HepG2 (cell line): ENCODE data around the gene IRF2. TPM values are rescaled to one million over a fixed set of nuclear protein-coding genes. Genes with fewer than 3 reads are reported as not detected.

Experiments
- ATAC-seq: fragments of 200-7000 bp; cut with Tn5 transposase; 3 replicates; pipeline ENCODE4 v1.9.1; 2020; ENCODE audit warnings: mild to moderate bottlenecking, moderate library complexity
- BruUV-seq: library from RNA; stranded (reverse); fragments of 400-500 nt; replicated peaks from 2 replicates; lab custom pipeline; 2021; lab: Mats Ljungman, UMichigan
- CTCF ChIA-PET: fragments of 300-600 bp; formaldehyde crosslinking; extraction: SDS; loops from one replicate; lab custom pipeline; 2021; ENCODE audit warnings: low total read pairs, inconsistent platforms, low intra/inter-chr PET ratio; lab: Yijun Ruan, JAX
- POLR2A ChIA-PET: fragments of 350-600 bp; sonication (Branson Sonifier 250); formaldehyde crosslinking; loops from one replicate; lab custom pipeline; 2020; ENCODE audit warnings: antibody characterized with exemption, inconsistent platforms; lab: Yijun Ruan, JAX
- DNase-seq: peaks from one replicate; pipeline ENCODE4 v3.0.0-alpha.2; 2015; ENCODE audit warnings: low spot score
- FAIRE-seq: peaks from 3 replicates; lab custom pipeline; 2011; peaks lifted over from hg19 to GRCh38; lab: Jason Lieb, UNC
- H2AFZ ChIP-seq: one replicate; pipeline ENCODE4 v1.6.1; 2011; ENCODE audit warnings: low read length, inconsistent platforms
- H3K27ac ChIP-seq: fragments of 300-600 bp; 3 replicates; pipeline ENCODE4 v1.8.0; 2011; ENCODE audit warnings: mixed run types, mild to moderate bottlenecking, mixed read lengths, low read length, inconsistent platforms; ENCODE audit not compliant: insufficient read depth; ENCODE audit errors: extremely low read length
- H3K27me3 ChIP-seq, 2 experiments: fragments of 200-600 bp in 1 of 2; 2 replicates in 1 of 2; 3 replicates in 1 of 2; pipeline versions ENCODE4 v1.6.0 to v1.8.0; 2011; ENCODE audit warnings: low read length in 2 of 2, mild to moderate bottlenecking in 2 of 2, moderate library complexity in 2 of 2, inconsistent platforms in 1 of 2; ENCODE audit not compliant: insufficient read depth in 2 of 2, control insufficient read depth in 1 of 2
- H3K36me3 ChIP-seq, 2 experiments: fragments of 200-600 bp in 1 of 2; replicated peaks in 1 of 2; 2 replicates in 1 of 2; 3 replicates in 1 of 2; pipeline versions ENCODE4 v1.5.1 to v1.8.0; 2011; ENCODE audit warnings: low read length in 2 of 2, inconsistent platforms in 1 of 2; ENCODE audit not compliant: insufficient read depth in 2 of 2, control insufficient read depth in 1 of 2
- H3K4me1 ChIP-seq: 2 replicates; pipeline ENCODE4 v1.5.1; 2012; ENCODE audit warnings: low read length, inconsistent platforms; ENCODE audit not compliant: insufficient read depth
- H3K4me2 ChIP-seq: 2 replicates; pipeline ENCODE4 v1.6.0; 2011; ENCODE audit warnings: low read depth, low read length, inconsistent platforms
- H3K4me3 ChIP-seq, 3 experiments: fragments of 200-600 bp in 1 of 3; sonication (generic), shearing (Covaris generic) in 1 of 3; replicated peaks in 1 of 3; 2 replicates each; pipeline ENCODE4 v1.5.1; 2011 to 2016; ENCODE audit warnings: low read length in 3 of 3, inconsistent platforms in 2 of 3, low read depth in 2 of 3, mild to moderate bottlenecking in 2 of 3, control low read depth in 1 of 3, mixed read lengths in 1 of 3; ENCODE audit not compliant: insufficient read depth in 1 of 3
- H3K79me2 ChIP-seq: one replicate; pipeline ENCODE4 v1.6.1; 2011; ENCODE audit warnings: low read length, inconsistent platforms; ENCODE audit not compliant: insufficient read depth
- H3K9ac ChIP-seq: 2 replicates; pipeline ENCODE4 v1.6.0; 2011; ENCODE audit warnings: mild to moderate bottlenecking, low read depth, low read length, inconsistent platforms; ENCODE audit not compliant: insufficient read depth
- H3K9me3 ChIP-seq: 2 replicates; pipeline ENCODE4 v1.5.1; 2012; ENCODE audit warnings: mild to moderate bottlenecking, low read length
- H4K20me1 ChIP-seq: 2 replicates; pipeline ENCODE4 v1.6.0; 2011; ENCODE audit warnings: inconsistent platforms, mild to moderate bottlenecking, low read length, moderate library complexity; ENCODE audit not compliant: insufficient read depth
- ASH2L ChIP-seq: fragments of 300-600, 200-600 bp; sonication (generic); IDR thresholded peaks from 2 replicates; pipeline ENCODE4 v1.7.0; 2017; ENCODE audit warnings: low read depth, mild to moderate bottlenecking, moderate library complexity, mixed read lengths, low read length; ENCODE audit not compliant: insufficient read length
- CBX1 ChIP-seq: IDR thresholded peaks from one replicate; pipeline ENCODE4 v1.6.1; 2016; ENCODE audit warnings: antibody characterized with exemption, low read depth
- ETV5 ChIP-seq: IDR thresholded peaks from 2 replicates; pipeline ENCODE4 v1.6.1; 2018; ENCODE audit warnings: missing biosample characterization, missing genetic modification reagents, inconsistent platforms, borderline replicate concordance
- GATA4 ChIP-seq: sonication (generic); IDR thresholded peaks from 2 replicates; pipeline ENCODE4 v1.6.1; 2016; ENCODE audit warnings: antibody characterized with exemption, low read depth, borderline replicate concordance
- HMG20A ChIP-seq: IDR thresholded peaks from 2 replicates; pipeline ENCODE4 v1.6.1; 2016; ENCODE audit warnings: borderline replicate concordance
- MZF1 ChIP-seq: sonication (generic); formaldehyde crosslinking; IDR thresholded peaks from 2 replicates; pipeline ENCODE4 v1.8.1; 2023; ENCODE audit warnings: mild to moderate bottlenecking, missing genetic modification reagents, borderline replicate concordance
- REPIN1 ChIP-seq: sonication (generic); formaldehyde crosslinking; IDR thresholded peaks from 2 replicates; pipeline ENCODE4 v1.8.0; 2022; ENCODE audit warnings: missing genetic modification reagents, low read depth, mild to moderate bottlenecking, borderline replicate concordance
- SALL1 ChIP-seq: sonication (generic); formaldehyde crosslinking; IDR thresholded peaks from 2 replicates; pipeline ENCODE4 v1.8.0; 2022; ENCODE audit warnings: mild to moderate bottlenecking, missing genetic modification reagents
- ZNF577 ChIP-seq: sonication (generic); formaldehyde crosslinking; IDR thresholded peaks from 2 replicates; pipeline ENCODE4 v1.4.0; 2020; ENCODE audit warnings: mild to moderate bottlenecking, low read depth, missing genetic modification reagents, borderline replicate concordance
- WGBS: methylation state at CpG from one replicate; pipeline ENCODE4 v1.1.6; 2017; ENCODE audit warnings: low lambda C conversion rate; 5-methylcytosine and 5-hydroxymethylcytosine counted together
- in situ Hi-C: cut with HindIII; loops from 2 replicates; pipeline ENCODE4 v1.10.0; 2017; ENCODE audit warnings: low pct_unique_long_range_greater_than_20kb; ENCODE audit not compliant: extremely low pct_ligation_motif_present
- intact Hi-C: fragments of 100-400 bp; cut with micrococcal nuclease; formaldehyde crosslinking; loops from one replicate; pipeline ENCODE4 v1.10.0; 2022; ENCODE audit not compliant: unreplicated experiment
- polyA plus RNA-seq, 8 experiments: library from polyadenylated mRNA; depleted of rRNA in 3 of 8; stranded (reverse) in 7 of 8; unstranded in 1 of 8; fragments of >200 nt; fragmentation: Illumina TruSeq in 4 of 8; extraction: Trizol in 4 of 8; gene quantifications; 2 replicates each; pipeline versions ENCODE4 v1.2.1 to v1.2.3, GENCODE V29; 2011 to 2016; ENCODE audit warnings: low read depth in 4 of 8, missing spikeins in 1 of 8, mixed read lengths in 1 of 8; ENCODE audit not compliant: insufficient read depth in 1 of 8
- total RNA-seq, 5 experiments: library from RNA; depleted of rRNA; stranded (reverse); fragments of >200 nt; fragmentation: Illumina TruSeq; extraction: Trizol; gene quantifications; 2 replicates each; pipeline ENCODE4 v1.2.3, GENCODE V29; 2016; ENCODE audit warnings: low read depth in 1 of 5

The IRF2 gene
- total and polyA plus RNA-seq, 2 of the 13 experiments (the other 11 are each of a cell fraction or from before 2014, with no cell fraction given) = 15.5 to 28.8 TPM

- FAIRE-seq = no peak
- H3K36me3 ChIP-seq = no peaks in the 10 kb centered on the region
- no peak for TF ChIP-seq MZF1 (CRISPR knock-in tag)
- no peak for TF ChIP-seq ASH2L
- no peak for TF ChIP-seq CBX1
- TF ChIP-seq ETV5 (CRISPR knock-in tag) = no peak
- no peak for TF ChIP-seq HMG20A (CRISPR knock-in tag)
- TF ChIP-seq SALL1 (CRISPR knock-in tag) = no peak
- no peak for TF ChIP-seq ZNF577 (CRISPR knock-in tag)
- no peak for TF ChIP-seq REPIN1 (CRISPR knock-in tag)
- no peak for TF ChIP-seq GATA4
- TF ChIP-seq, all 625 proteins: peak for 0
- WGBS = 82% methylated on average over 3 of the region's 3 CpGs
- intact Hi-C loops = no loop called here
- POLR2A ChIA-PET = no interaction called here
- H3K4me1 ChIP-seq = peaks cover 18% of the 10 kb centered on the region; the same call in 1 of the 2 replicates
- H3K9ac ChIP-seq = no peak overlapping the region
- peaks cover 0 to 6% of the 10 kb centered on the region in 2 experiments; a peak in 1 of 5 replicates for H3K27me3 ChIP-seq
- in situ Hi-C loops = no loop called here
- BruUV-seq = no TSS peak
- H3K27ac ChIP-seq = no peak overlapping the region
- peaks cover 7% of the 10 kb centered on the region for H3K9me3 ChIP-seq
- H3K4me3 ChIP-seq = no peak overlapping the region
- CTCF ChIA-PET = no interaction called here
- no peaks in the 10 kb centered on the region for H4K20me1 ChIP-seq
- DNase-seq (no peak), ATAC-seq (no peak)
- no peak overlapping the region for H3K4me2 ChIP-seq
- no peak overlapping the region for H2AFZ ChIP-seq
- H3K79me2 ChIP-seq = no peaks in the 10 kb centered on the region
Observed at GRCh38 chr4:184510401-184510800, 36.1 kb upstream of the IRF2 start.
